ENCODE data around the gene SH3PXD2A. TPM values are rescaled to one million over a fixed set of nuclear protein-coding genes. Genes with fewer than 3 reads are reported as not detected.
A peak's percentile ranks its signal among the peaks of the same experiment; 100 is the strongest.

SH3PXD2A gene
- total and polyA plus RNA-seq, 2 donors (not counting 1 experiment from before 2014, with no cell fraction given), result 3.2 to 33.5 TPM

DNA sequence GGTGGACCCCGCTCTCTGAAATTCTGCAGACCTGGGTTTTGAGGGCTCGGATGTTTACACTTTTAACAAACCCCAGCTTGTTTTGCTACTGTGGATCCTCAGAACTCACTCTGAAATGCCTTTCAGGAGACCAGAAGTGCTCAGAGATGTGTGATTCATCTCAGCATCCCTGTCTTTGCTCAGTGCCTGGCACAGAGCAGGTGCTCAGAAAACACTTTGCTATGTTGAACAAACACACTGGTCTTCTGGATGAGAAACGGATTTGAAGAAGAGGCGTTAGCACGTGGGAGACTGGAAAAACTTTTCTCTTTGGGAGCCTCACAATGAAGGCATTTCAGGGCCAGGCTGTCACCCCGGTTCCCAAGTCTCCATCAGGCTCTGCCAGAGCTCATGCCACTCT is 53.3 kb downstream of the SH3PXD2A start:
- ChIA-PET POLR2A (no interaction called here), CTCF (no interaction called here)
- Histone ChIP-seq H2AFZ (ENCODE audit: insufficient read depth, low read depth, low read length, poor library complexity, severe bottlenecking) (no peak overlapping the region), H3K4me2 (replicated peaks; ENCODE audit: low read depth, low read length, poor library complexity, severe bottlenecking) (no peak overlapping the region), H3K4me1 (ENCODE audit: control insufficient read depth in 2 of 2, insufficient read depth in 2 of 2, low read length in 2 of 2) (peaks cover 6 to 11% of the 10 kb centered on the region in 2 donors), H3K27me3 (replicated peaks in 1 of 4; ENCODE audit: control extremely low read depth in 1 of 4, control insufficient read depth in 3 of 4, insufficient read depth in 4 of 4, low read length in 3 of 4) (no peaks in the 10 kb centered on the region), H4K20me1 (ENCODE audit: control insufficient read depth, insufficient read depth, low read length, poor library complexity, severe bottlenecking) (no peaks in the 10 kb centered on the region), H3K79me2 (ENCODE audit: control insufficient read depth, insufficient read depth, low read length) (no peaks in the 10 kb centered on the region), H3K36me3 (replicated peaks in 1 of 2; ENCODE audit: control extremely low read depth in 1 of 2, control insufficient read depth in 1 of 2, extremely low read depth in 1 of 2, insufficient read depth in 2 of 2, low read length in 1 of 2) (no peaks in the 10 kb centered on the region), H3K27ac (ENCODE audit: low read length in 2 of 2) (no peak overlapping the region), H3K9me3 (ENCODE audit: control extremely low read depth in 1 of 3, control insufficient read depth in 2 of 3, insufficient read depth in 1 of 3, low read length in 2 of 3) (no peaks in the 10 kb centered on the region), H3K9ac (ENCODE audit: low read length) (no peak overlapping the region), H3K4me3 (ENCODE audit: control extremely low read depth in 1 of 5, extremely low read depth in 1 of 5, insufficient read depth in 1 of 5, low read depth in 2 of 5, low read length in 4 of 5) (no peak overlapping the region)
- H3K9me3 Mint-ChIP-seq (ENCODE audit: insufficient read depth), result no peaks in the 10 kb centered on the region
- H3K27ac Mint-ChIP-seq, result no peak overlapping the region
- no peak overlapping the region for H3K4me3 Mint-ChIP-seq
- intact Hi-C loops (cut with micrococcal nuclease), result no loop called here
- DNase-seq (no peak), ATAC-seq (ENCODE audit: low read depth) (no peak)
- TF ChIP-seq EZH2 (IDR thresholded peaks at IDR 0.05; ENCODE audit: borderline replicate concordance, insufficient read depth, low read depth, low read length, poor library complexity, severe bottlenecking), result no peak
- TF ChIP-seq, protein P1, sequence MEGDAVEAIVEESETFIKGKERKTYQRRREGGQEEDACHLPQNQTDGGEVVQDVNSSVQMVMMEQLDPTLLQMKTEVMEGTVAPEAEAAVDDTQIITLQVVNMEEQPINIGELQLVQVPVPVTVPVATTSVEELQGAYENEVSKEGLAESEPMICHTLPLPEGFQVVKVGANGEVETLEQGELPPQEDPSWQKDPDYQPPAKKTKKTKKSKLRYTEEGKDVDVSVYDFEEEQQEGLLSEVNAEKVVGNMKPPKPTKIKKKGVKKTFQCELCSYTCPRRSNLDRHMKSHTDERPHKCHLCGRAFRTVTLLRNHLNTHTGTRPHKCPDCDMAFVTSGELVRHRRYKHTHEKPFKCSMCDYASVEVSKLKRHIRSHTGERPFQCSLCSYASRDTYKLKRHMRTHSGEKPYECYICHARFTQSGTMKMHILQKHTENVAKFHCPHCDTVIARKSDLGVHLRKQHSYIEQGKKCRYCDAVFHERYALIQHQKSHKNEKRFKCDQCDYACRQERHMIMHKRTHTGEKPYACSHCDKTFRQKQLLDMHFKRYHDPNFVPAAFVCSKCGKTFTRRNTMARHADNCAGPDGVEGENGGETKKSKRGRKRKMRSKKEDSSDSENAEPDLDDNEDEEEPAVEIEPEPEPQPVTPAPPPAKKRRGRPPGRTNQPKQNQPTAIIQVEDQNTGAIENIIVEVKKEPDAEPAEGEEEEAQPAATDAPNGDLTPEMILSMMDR (IDR thresholded peaks at IDR 0.05), result no peak
- H3K4me1 Mint-ChIP-seq, result peaks cover 7% of the 10 kb centered on the region
- no peaks in the 10 kb centered on the region for H3K27me3 Mint-ChIP-seq
- WGBS (ENCODE audit: insufficient coverage), result 67% methylated on average over 4 of the region's 6 CpGs

DNA sequence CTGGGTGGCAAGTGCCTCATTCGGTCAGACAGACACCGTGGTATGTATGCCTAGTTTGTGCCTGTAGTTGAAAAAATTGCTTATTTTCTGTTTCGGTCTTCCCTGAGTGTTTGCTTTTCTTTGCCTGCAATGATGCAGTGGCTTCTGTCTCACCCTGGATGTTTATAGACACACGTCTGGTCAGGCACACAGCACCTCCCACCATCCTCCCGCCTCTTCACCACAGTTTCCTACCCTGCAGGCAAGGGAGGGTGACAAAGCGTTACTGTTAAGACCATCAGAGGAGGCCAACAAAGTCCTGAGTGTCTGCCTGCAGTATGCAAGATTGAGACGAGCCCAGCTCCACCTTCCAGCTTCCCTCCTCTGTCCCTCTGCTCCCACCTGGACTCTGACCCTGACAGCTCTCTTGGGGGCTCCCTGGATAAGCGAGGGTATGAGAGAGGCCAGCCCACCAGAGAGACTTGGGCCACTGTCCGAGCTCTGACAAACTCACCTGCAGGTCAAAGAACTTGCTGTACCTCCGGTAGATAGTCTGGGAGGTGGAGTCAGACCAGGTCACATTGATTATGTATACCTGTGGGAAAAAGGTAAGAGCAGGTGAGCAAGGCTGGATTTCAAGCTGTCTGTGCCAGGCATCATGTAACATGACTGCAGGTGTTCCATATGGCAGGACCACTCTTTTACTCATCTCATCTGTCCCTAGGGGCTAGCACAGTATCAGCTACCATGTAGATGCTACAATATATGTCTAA is 54.4 kb downstream of the SH3PXD2A start:
- POLR2A ChIA-PET, result no interaction called here
- CTCF ChIA-PET, result no interaction called here
- peak overlapping the region; percentile 40 for H3K4me2 ChIP-seq (replicated peaks; ENCODE audit: low read depth, low read length, poor library complexity, severe bottlenecking)
- intact Hi-C loops (cut with micrococcal nuclease), result no loop called here
- H2AFZ ChIP-seq (ENCODE audit: insufficient read depth, low read depth, low read length, poor library complexity, severe bottlenecking), result peak overlapping the region; percentile 55
- H4K20me1 ChIP-seq (ENCODE audit: control insufficient read depth, insufficient read depth, low read length, poor library complexity, severe bottlenecking), result no peaks in the 10 kb centered on the region
- H3K27me3 Mint-ChIP-seq, result peaks cover 3% of the 10 kb centered on the region
- no peaks in the 10 kb centered on the region for H3K79me2 ChIP-seq (ENCODE audit: control insufficient read depth, insufficient read depth, low read length)
- 36% methylated on average over 9 of the region's 10 CpGs for WGBS (ENCODE audit: insufficient coverage)
- H3K27ac ChIP-seq (ENCODE audit: low read length in 2 of 2), result no peak overlapping the region
- H3K27ac Mint-ChIP-seq, result no peak overlapping the region
- no peak overlapping the region for H3K4me3 ChIP-seq (ENCODE audit: control extremely low read depth in 1 of 5, extremely low read depth in 1 of 5, insufficient read depth in 1 of 5, low read depth in 2 of 5, low read length in 4 of 5)
- H3K4me3 Mint-ChIP-seq, result no peak overlapping the region
- no peaks in the 10 kb centered on the region for H3K36me3 ChIP-seq (replicated peaks in 1 of 2; ENCODE audit: control extremely low read depth in 1 of 2, control insufficient read depth in 1 of 2, extremely low read depth in 1 of 2, insufficient read depth in 2 of 2, low read length in 1 of 2)
- peaks cover 6 to 11% of the 10 kb centered on the region in 2 donors for H3K4me1 ChIP-seq (ENCODE audit: control insufficient read depth in 2 of 2, insufficient read depth in 2 of 2, low read length in 2 of 2)
- no peaks in the 10 kb centered on the region for H3K9me3 Mint-ChIP-seq (ENCODE audit: insufficient read depth)
- ATAC-seq (ENCODE audit: low read depth) (no peak), DNase-seq (no peak)
- H3K9ac ChIP-seq (ENCODE audit: low read length), result no peak overlapping the region
- H3K4me1 Mint-ChIP-seq, result peaks cover 7% of the 10 kb centered on the region
- H3K9me3 ChIP-seq (ENCODE audit: control extremely low read depth in 1 of 3, control insufficient read depth in 2 of 3, insufficient read depth in 1 of 3, low read length in 2 of 3), result no peaks in the 10 kb centered on the region
- no peaks in the 10 kb centered on the region for H3K27me3 ChIP-seq (replicated peaks in 1 of 4; ENCODE audit: control extremely low read depth in 1 of 4, control insufficient read depth in 3 of 4, insufficient read depth in 4 of 4, low read length in 3 of 4)
- TF ChIP-seq, protein P1 (IDR thresholded peaks at IDR 0.05), result no peak
- no peak for TF ChIP-seq EZH2 (IDR thresholded peaks at IDR 0.05; ENCODE audit: borderline replicate concordance, insufficient read depth, low read depth, low read length, poor library complexity, severe bottlenecking)
